ENCODE measurements around the gene TAF11L14.
"Not testable (repeated sequence)": the region's sequence is repeated elsewhere in the genome, so short reads cannot be mapped to it uniquely, and the experiment has no call there.

Gene TAF11L14

GRCh38 chr5:17634160-17634559 lies at the start of gene TAF11L14:
Gene TAF11L14, plus strand, starts transcription at chr5:17634460.
- no peak for DNase-seq

GRCh38 chr5:17585658-17586057 lies 48.6 kb upstream of the TAF11L14 start, which contains the start of gene TAF11L7:
Gene TAF11L7, minus strand, starts transcription at chr5:17585758.
- not testable (repeated sequence) for DNase-seq

GRCh38 chr5:17590860-17591259 lies 43.4 kb upstream of the TAF11L14 start, which contains the start of gene TAF11L8:
Gene TAF11L8, minus strand, starts transcription at chr5:17590960.
- not testable (repeated sequence) for DNase-seq

DNA sequence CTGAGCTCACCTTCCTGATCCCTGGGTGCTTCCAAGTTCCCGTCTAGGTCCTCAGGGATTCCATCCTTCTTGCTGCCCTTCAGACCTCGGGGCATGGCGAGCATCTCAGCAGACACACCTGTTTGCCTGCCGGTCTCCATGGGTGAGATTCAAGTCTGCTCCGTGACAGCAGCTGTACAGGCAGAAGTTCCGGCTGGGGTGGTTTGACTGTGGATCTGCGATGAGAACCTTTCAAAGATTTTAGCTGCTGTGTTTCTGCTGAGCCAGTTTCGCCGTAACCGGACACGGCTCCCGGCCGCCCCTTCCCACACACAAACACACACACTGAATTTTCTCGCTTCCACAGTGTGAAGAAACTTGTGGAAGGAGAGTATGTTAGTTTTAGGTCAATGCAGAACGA lies 40.0 kb upstream of the TAF11L14 start, which contains the start of gene TAF11L9:
Gene TAF11L9, minus strand, starts transcription at position 140 of the 400 bp plus-strand sequence.
- DNase-seq, result not testable (repeated sequence)

DNA sequence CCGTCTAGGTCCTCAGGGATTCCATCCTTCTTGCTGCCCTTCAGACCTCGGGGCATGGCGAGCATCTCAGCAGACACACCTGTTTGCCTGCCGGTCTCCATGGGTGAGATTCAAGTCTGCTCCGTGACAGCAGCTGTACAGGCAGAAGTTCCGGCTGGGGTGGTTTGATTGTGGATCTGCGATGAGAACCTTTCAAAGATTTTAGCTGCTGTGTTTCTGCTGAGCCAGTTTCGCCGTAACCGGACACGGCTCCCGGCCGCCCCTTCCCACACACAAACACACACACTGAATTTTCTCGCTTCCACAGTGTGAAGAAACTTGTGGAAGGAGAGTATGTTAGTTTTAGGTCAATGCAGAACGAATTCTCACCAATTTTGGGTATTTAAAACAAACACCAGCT lies 36.5 kb upstream of the TAF11L14 start, which contains the start of gene TAF11L10:
Gene TAF11L10, minus strand, starts transcription at position 101 of the 400 bp plus-strand sequence.
- not testable (repeated sequence) for DNase-seq

DNA sequence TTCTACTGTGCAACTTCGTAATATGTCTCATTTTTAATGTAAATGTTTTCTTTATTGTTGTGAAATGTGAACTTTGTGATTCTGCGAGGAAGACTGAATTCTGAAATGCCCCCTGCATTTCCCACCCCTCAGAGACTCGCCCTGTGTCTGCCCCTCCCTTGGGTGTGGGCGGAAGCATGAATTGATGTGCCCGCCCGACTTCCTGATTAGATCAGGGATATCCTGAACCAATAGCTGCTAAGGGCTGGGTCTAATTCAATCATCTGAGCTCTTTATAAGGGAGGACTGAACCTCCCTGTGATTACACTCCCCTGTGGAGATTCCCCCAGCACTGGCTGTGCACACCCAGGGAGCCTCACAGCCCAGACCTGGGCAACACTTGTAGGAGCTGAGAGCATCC lies 30.4 kb upstream of the TAF11L14 start, which contains the start of gene TAF11L11:
Gene TAF11L11, plus strand, starts transcription at position 304 of the 400 bp plus-strand sequence.
- DNase-seq, result not testable (repeated sequence)

- no peak for DNase-seq
Measured at GRCh38 chr5:17604951-17605350, 29.3 kb upstream of the TAF11L14 start.

GRCh38 chr5:17607461-17607860 lies 26.8 kb upstream of the TAF11L14 start:
- not testable (repeated sequence) for DNase-seq

DNA sequence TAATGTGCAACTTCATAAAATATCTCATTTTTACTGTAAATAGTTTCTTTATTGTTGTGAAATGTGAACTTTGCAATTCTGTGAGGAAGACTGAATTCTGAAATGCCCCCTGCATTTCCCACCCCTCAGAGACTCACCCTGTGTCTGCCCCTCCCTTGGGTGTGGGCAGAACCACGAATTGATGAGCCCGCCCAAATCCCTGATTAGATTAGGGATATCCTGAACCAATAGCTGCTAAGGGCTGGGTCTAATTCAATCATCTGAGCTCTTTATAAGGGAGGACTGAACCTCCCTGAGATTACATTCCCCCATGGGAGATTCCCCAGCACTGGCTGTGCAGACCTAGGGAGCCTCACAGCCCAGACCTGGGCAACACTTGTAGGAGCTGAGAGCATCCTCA lies 24.2 kb upstream of the TAF11L14 start, which contains the start of gene TAF11L12:
Gene TAF11L12, plus strand, starts transcription at position 301 of the 400 bp plus-strand sequence.
- not testable (repeated sequence) for DNase-seq

DNA sequence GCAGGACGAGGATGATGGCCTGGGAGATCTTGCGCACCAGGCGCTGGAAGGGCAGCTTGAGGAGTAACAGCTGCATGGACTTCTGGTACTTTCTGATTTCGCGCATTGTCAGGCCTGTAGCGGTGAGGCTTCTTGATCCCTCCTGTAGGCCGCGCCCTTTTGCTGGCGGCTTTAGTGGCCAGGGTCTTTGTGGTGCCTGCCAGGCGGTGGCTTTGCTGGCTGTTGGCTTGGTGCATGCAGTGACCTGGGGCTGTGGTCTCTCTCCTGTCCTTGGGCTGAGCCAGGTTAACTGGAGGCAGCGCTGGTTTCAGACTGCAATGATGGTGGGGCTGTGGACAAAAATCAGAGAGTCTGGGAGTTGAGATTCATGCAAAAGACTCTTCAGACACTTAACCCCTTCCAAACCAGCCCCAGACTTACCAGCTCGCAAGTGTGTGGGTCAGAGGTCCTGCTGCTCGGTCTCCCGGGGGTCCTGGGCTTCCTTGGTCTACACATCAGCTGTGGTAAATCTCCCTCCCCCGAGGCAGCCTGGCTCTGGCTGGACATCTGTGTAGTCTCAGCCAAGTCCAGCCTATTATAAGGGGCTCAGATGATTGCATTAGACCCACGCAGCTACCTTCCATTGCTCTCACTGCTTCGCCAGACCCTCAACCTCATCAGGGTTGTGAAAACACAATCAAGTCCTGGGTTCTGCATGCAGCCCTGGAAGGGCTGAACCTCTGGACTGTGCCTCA lies 19.2 kb upstream of the TAF11L14 start:
- no peak for DNase-seq

GRCh38 chr5:17619354-17619753 lies 14.9 kb upstream of the TAF11L14 start:
- no peak for DNase-seq

- no peak for DNase-seq
Measured at GRCh38 chr5:17620627-17621026, 13.6 kb upstream of the TAF11L14 start.

DNA sequence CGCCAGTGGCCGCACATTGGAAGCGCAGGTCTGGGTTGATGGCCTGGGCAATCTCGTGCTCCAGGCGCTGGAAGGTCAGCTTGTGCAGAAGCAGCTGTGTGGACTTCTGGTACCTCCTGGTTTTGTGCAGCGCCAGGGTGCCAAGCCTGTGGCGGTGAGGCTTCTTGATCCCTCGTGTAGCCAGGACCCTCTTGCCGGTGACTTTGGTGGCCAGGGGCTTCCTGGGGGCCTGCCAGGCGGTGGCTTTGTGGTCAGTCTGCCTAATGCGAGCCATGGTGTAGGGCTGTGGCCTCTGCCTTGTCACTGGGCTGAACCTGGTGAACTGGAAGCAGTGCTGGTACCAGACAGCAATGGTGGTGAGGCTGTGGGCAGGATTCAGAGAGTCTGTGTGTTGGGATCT lies 8.6 kb upstream of the TAF11L14 start:
- DNase-seq, result no peak

- DNase-seq, result not testable (repeated sequence)
Measured at GRCh38 chr5:17631788-17632187, 2.5 kb upstream of the TAF11L14 start, which contains the start of gene TAF11L13. Gene TAF11L13, plus strand, starts transcription at chr5:17632088.

DNA sequence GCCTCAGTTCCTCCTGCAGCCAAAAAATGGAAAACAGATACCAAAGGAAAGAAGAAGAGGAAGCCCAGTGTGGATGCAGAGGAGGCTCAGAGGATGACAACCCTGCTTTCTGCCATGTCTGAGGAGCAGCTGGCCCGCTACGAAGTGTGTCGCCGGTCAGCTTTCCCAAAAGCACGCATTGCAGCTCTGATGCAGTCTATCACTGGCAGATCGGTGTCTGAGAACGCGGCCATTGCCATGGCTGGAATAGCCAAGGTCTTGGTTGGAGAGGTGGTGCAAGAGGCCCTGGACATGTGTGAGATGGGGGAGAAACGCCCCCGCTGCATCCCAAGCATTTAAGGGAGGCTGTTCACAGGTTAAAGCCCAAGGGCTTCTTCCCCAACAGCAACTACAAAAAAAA lies 15.0 kb downstream of the TAF11L14 start:
- DNase-seq, result not testable (repeated sequence)

DNA sequence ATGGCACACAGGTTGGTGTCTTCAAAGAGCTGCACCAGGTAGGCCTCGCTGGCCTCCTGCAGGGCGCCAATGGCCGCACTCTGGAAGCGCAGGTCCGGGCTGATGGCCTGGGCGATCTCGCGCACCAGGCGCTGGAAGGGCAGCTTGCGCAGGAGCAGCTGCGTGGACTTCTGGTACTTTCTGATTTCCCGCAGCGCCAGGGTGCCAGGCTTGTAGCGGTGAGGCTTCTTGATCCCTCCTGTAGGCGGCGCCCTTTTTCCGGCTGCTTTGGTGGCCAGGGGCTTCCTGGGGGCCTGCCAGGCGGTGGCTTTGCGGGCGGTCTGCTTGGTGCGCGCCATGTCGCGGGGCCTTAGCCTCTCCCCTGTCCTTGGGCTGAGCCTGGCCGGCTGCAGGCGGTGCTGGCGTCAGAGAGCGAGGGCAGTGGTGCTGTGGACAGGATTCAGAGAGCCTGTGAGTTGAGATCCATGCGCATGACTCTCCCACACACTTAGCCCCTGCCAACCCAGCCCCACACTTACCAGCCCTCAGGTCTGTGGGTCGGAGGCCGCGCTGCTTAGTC lies 21.0 kb downstream of the TAF11L14 start:
- not testable (repeated sequence) for DNase-seq

DNA sequence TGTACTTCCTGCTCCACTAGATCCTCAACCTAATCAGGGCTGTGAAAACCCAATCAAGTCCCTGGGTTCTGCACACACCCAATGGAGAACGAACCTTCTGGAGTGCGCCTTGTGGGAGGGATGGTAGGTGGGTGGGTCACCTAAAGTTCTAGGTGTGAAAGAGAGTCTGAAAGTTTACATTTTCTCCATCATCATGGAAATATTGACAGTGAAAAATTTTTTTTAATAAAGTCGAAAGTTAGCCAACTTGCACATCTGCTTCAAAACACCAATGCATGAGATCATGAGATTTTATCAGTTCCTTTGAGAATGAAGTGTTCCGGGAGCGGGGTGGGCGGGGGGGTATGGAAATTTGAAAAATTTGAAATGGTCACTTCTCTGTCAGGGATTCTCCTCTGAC lies 21.7 kb downstream of the TAF11L14 start:
- no peak for DNase-seq

DNA sequence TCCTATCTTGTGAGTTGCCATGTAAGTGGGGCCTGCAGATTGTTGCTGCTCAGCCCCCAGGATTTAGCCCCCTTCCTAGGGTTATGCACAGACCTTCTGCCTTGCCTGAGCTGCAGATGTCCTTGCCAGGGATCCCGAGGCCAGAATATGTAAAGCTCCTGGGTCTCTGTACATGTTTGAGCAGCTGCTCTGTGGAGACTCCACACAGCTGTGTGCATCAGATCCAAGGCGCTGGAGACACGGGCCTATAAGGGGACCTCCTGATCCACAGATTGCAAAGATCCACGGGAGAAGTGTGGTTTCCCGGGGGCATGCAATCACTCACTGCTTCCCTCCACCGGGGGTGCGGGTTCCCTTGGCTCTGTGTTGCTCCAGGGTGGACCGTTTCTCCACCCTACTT lies 28.9 kb downstream of the TAF11L14 start:
- no peak for DNase-seq

DNA sequence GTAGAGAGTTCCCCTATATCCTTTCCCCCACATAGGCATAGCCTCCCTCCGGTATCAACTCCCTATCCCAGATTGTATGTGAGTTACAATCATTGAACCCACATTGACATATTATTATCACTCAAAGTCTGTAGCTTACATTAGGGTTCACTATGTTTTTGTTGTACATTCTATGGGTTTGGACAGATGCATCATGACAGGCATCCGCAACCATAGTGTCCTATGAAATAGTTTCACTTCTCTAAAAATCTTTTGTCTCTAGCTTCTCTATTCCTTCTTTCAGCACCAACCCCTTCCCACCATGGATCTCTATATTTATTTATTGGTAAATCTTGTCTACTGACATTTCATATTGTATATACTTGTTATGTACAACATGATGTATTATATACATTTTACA lies 31.6 kb downstream of the TAF11L14 start:
- no peak for DNase-seq

DNA sequence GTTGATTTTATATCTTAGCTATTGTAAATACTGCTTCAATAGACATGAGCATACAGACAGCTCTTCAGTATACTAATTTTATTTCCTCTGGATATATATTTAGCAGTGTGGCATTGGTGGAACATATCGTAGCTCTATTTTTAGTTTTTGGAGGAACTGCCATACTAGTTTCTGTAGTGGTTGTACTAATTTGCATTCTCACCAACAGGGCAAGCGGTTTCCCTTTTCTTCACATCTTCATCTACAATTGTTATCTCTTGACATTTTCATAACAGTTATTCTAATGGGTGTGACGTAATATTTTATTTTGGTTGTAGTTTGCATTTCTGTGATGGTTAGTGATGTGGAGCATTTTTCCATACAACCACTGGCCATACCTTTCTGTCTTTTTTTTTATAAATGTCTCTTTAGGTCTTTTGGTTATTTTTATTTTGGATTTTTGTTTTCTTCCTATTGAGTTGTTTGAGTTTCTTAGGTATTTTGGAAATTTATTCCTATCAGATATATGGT lies 32.5 kb downstream of the TAF11L14 start:
- no peak for DNase-seq

DNA sequence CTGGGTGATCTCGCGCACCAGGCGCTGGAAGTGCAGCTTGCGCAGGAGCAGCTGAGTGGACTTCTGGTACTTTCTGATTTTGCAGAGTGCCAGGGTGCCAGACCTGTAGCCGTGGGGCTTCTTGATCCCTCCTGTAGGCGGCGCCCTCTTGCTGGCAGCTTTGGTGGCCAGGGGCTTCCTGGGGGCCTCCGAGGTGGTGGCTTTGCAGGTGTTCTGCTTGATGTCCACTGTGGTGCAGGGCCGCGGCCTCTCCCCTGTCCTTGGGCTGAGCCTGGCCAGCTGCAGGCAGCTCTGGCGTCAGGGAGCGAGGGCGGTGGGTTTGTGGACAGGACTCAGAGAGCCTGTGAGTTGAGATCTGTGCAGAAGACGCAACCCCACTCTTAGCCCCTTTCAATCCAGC lies 36.1 kb downstream of the TAF11L14 start:
- DNase-seq, result no peak

- DNase-seq, result no peak
Measured at GRCh38 chr5:17678751-17679324, 44.6 kb downstream of the TAF11L14 start.

DNA sequence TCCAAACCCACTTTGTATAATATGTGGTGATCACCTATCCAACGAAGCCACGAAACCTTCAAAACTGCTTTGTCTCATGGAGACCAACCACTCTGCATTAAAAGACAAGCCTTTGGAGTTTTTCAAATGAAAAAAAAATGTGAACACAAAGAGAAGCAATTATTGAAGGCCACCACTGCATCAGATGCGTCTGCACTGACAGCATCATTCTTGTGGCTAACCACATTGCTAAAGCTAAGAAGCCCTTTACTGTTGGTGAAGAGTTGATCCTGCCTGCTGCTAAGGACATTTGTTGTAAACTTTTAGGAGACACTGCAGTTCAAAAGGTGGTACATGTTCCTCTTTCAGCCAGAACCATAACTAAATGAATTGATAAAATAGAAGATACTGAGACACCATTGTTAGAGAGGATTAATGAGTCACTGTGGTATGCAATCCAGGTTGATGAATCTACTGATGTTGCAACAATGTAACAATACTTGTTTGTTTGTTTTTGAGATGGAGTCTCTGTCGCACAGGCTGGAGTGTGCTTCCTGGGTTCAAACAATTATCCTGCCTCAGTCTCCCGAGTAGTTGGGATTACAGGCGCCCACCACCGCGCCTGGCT lies 45.4 kb downstream of the TAF11L14 start:
- no peak for DNase-seq

All from CD4-positive, alpha-beta T cell treated with Interleukin-21 for 1 hour (primary cell).